Upper lobe of left lung (tissue), 6 donors: ENCODE measurements around the gene GLE1. TPM values are rescaled to one million over a fixed set of nuclear protein-coding genes. Genes with fewer than 3 reads are reported as not detected.

Experiments used
- ATAC-seq, 2 donors: fragments of 200-7000 bp; cut with Tn5 transposase; one replicate each; pipeline ENCODE4 v1.9.1; 2022; ENCODE audit warnings: mild to moderate bottlenecking in 2 of 2, moderate library complexity in 2 of 2; ENCODE audit not compliant: low FRiP score in 2 of 2
- DNase-seq, 2 donors: peaks; one replicate each; pipeline ENCODE4 v3.0.0-alpha.2; 2019 to 2020
- H3K27ac ChIP-seq, 4 donors: fragments of 200-600 bp; sonication (generic); one replicate each; pipeline ENCODE4 v1.5.1; 2016 to 2019
- H3K27me3 ChIP-seq, 4 donors: fragments of 200-600 bp; sonication (generic); one replicate each; pipeline ENCODE4 v1.5.1; 2017 to 2019
- H3K36me3 ChIP-seq, 4 donors: fragments of 200-600 bp; sonication (generic); one replicate each; pipeline ENCODE4 v1.5.1; 2016 to 2019
- H3K4me1 ChIP-seq, 4 donors: fragments of 200-600 bp; sonication (generic); one replicate each; pipeline ENCODE4 v1.5.1; 2018 to 2019
- H3K4me3 ChIP-seq, 4 donors: fragments of 200-600 bp; sonication (generic); one replicate each; pipeline ENCODE4 v1.5.1; 2017 to 2019; ENCODE audit warnings: mild to moderate bottlenecking in 2 of 4, moderate library complexity in 1 of 4
- H3K9me3 ChIP-seq, 4 donors: fragments of 200-600 bp; sonication (generic); one replicate each; pipeline ENCODE4 v1.5.1; 2018 to 2019
- CTCF ChIP-seq, 6 experiments: fragments of 450-650 bp in 4 of 6; fragments of 200-600 bp in 2 of 6; sonication (generic) in 2 of 6; IDR thresholded peaks; one replicate each; pipeline ENCODE4 v1.5.1; 2016 to 2019; ENCODE audit warnings: antibody characterized with exemption in 6 of 6
- EP300 ChIP-seq, 4 donors: sonication (generic); formaldehyde crosslinking; IDR thresholded peaks; one replicate each; pipeline ENCODE4 v1.5.1; 2017; ENCODE audit warnings: antibody characterized with exemption in 4 of 4, control low read depth in 2 of 4
- POLR2A ChIP-seq, 4 donors: fragments of 450-650 bp; IDR thresholded peaks; one replicate each; pipeline ENCODE4 v1.5.1; 2016 to 2017; ENCODE audit warnings: antibody characterized with exemption in 4 of 4, mild to moderate bottlenecking in 2 of 4
- POLR2AphosphoS5 ChIP-seq, 2 donors: sonication (generic); formaldehyde crosslinking; IDR thresholded peaks; one replicate each; pipeline ENCODE4 v1.5.1; 2017; ENCODE audit warnings: antibody characterized with exemption in 2 of 2
- WGBS, 2 donors: methylation state at CpG; one replicate each; pipeline ENCODE4 v1.1.5; 2017 to 2018; 5-methylcytosine and 5-hydroxymethylcytosine counted together
- small RNA-seq, 4 donors: library from RNA; depleted of rRNA; stranded (forward); fragments of <200 nt; gene quantifications; one replicate each; pipeline ENCODE3, GENCODE V24; 2016
- total RNA-seq, 6 donors: library from RNA; depleted of rRNA in 4 of 6; stranded (reverse); fragments of >200 nt in 4 of 6; gene quantifications; one replicate each; pipeline versions ENCODE4 v1.1.0 to v1.2.1, GENCODE V29; 2016 to 2021
- donor health status: DM: no; HTN: no; CAD: no; lungs with moderate emphysema.
- donor health status: DM: no; HTN: yes; CAD: no; lungs with severe emphysema.

The GLE1 gene
- total RNA-seq, 6 donors from 2014 or later, result 19.0 to 36.7 (median 24.5) TPM

- Histone ChIP-seq H3K27ac (no peak overlapping the region), H3K9me3 (no peaks in the 10 kb centered on the region), H3K27me3 (no peaks in the 10 kb centered on the region), H3K4me1 (no peaks in the 10 kb centered on the region), H3K4me3 (no peak overlapping the region), H3K36me3 (peaks cover 75 to 100% (median 94%) of the 10 kb centered on the region in 4 donors)
- no peak for TF ChIP-seq POLR2AphosphoS5 (IDR thresholded peaks at IDR 0.05)
- no peak for TF ChIP-seq CTCF (IDR thresholded peaks at IDR 0.05)
- TF ChIP-seq POLR2A (IDR thresholded peaks at IDR 0.05), result no peak
- TF ChIP-seq EP300 (IDR thresholded peaks at IDR 0.05), result no peak
- DNase-seq, result no peak
- 62 to 69% methylated on average over 6 of the region's 6 CpGs for WGBS, 2 donors
- ATAC-seq, result no peak
Measured at GRCh38 chr9:128587453-128587852, 82.9 kb downstream of the GLE1 start.

- no peaks in the 10 kb centered on the region for H3K9me3 ChIP-seq
- TF ChIP-seq EP300 (IDR thresholded peaks at IDR 0.05) (no peak), POLR2A (IDR thresholded peaks at IDR 0.05) (no peak), CTCF (IDR thresholded peaks at IDR 0.05) (no peak), POLR2AphosphoS5 (IDR thresholded peaks at IDR 0.05) (no peak)
- DNase-seq (no peak), ATAC-seq (no peak)
- H3K27me3 ChIP-seq, result no peaks in the 10 kb centered on the region
- H3K27ac ChIP-seq, result no peak overlapping the region
- WGBS, 2 donors, result 90 to 94% methylated on average over 11 of the region's 11 CpGs
- no peaks in the 10 kb centered on the region for H3K4me1 ChIP-seq
- peaks cover 71 to 100% (median 92%) of the 10 kb centered on the region in 4 donors for H3K36me3 ChIP-seq
- H3K4me3 ChIP-seq, result no peak overlapping the region
Measured at GRCh38 chr9:128588581-128589233, 84.2 kb downstream of the GLE1 start.

Small RNA genes lying within 50 kb of the gene (small RNA-seq; reads per million reads assigned to genes)
- 0 reads per million in 4 donors for gene RNU7-171P

Other genes starting within 250 kb of the GLE1 start
- gene GOLGA2, start 228.7 kb upstream of the GLE1 start, total RNA-seq, result 100 to 1,000 TPM in 2 of 6 donors, 10 to 100 TPM in 4; 78.4 to 138 (median 93.8) TPM
- gene SWI5, start 228.4 kb upstream of the GLE1 start, total RNA-seq, result 10 to 100 TPM; 13.7 to 28.3 (median 22.8) TPM
- 10 to 100 TPM in 3 of 6 donors, 1 to 10 TPM in 3; 6.9 to 24.1 (median 9.7) TPM for gene TRUB2, start 182.3 kb upstream of the GLE1 start, total RNA-seq
- 10 to 100 TPM; 36.1 to 83.8 (median 55.2) TPM for gene COQ4, start 181.9 kb upstream of the GLE1 start, total RNA-seq
- gene SLC27A4, start 164.2 kb upstream of the GLE1 start, total RNA-seq, result 10 to 100 TPM; 17.8 to 30.1 (median 19.5) TPM
- 10 to 100 TPM; 11.1 to 57.9 (median 28.7) TPM for gene URM1, start 133.3 kb upstream of the GLE1 start, total RNA-seq
- gene CERCAM, start 83.9 kb upstream of the GLE1 start, total RNA-seq, result 10 to 100 TPM in 5 of 6 donors, 1 to 10 TPM in 1; 9.2 to 47.1 (median 15.4) TPM
- 10 to 100 TPM; 12.2 to 50.3 (median 22.5) TPM for gene ODF2, start 48.7 kb upstream of the GLE1 start, total RNA-seq
- 100 to 1,000 TPM; 254 to 547 (median 401) TPM for gene SPTAN1, start 47.9 kb downstream of the GLE1 start, total RNA-seq
- gene DYNC2I2, start 152.1 kb downstream of the GLE1 start, total RNA-seq, result 100 to 1,000 TPM in 1 of 6 donors, 10 to 100 TPM in 5; 47.8 to 105 (median 76.8) TPM
- gene SET, start 184.5 kb downstream of the GLE1 start, total RNA-seq, result 100 to 1,000 TPM in 4 of 6 donors, 10 to 100 TPM in 2; 73.3 to 222 (median 177) TPM
- gene PKN3, start 197.8 kb downstream of the GLE1 start, total RNA-seq, result 10 to 100 TPM in 4 of 6 donors, 1 to 10 TPM in 2; 4.8 to 38.8 (median 14.0) TPM
- 10 to 100 TPM; 21.7 to 70.1 (median 50.6) TPM for gene ZDHHC12, start 219.4 kb downstream of the GLE1 start, total RNA-seq